Measurements from ENCODE around the gene INO80D. TPM values are rescaled to one million over a fixed set of nuclear protein-coding genes. Genes with fewer than 3 reads are reported as not detected.

INO80D gene
- total RNA-seq, 2 donors from 2014 or later: 27.6 to 35.2 TPM

DNA sequence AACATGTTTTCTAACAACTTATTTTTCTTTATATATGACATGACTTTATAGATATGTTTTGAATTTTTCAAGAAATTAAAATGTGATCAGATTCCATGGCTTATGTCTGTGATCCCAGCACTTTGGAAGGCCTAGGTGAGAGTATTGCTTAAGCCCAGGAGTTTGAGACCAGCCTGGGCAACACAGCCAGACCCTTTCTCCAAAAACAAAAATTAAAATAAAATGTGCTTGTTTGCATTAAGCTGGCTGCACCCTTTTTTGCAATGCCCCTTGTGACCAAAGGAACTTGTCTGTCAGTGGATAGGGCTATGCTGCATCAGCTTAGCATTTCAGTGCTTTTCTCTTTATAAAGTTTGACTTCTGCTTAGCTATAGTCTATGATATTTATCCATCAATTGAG lies 2.3 kb upstream of the INO80D start:
- TF ChIP-seq, protein P1, sequence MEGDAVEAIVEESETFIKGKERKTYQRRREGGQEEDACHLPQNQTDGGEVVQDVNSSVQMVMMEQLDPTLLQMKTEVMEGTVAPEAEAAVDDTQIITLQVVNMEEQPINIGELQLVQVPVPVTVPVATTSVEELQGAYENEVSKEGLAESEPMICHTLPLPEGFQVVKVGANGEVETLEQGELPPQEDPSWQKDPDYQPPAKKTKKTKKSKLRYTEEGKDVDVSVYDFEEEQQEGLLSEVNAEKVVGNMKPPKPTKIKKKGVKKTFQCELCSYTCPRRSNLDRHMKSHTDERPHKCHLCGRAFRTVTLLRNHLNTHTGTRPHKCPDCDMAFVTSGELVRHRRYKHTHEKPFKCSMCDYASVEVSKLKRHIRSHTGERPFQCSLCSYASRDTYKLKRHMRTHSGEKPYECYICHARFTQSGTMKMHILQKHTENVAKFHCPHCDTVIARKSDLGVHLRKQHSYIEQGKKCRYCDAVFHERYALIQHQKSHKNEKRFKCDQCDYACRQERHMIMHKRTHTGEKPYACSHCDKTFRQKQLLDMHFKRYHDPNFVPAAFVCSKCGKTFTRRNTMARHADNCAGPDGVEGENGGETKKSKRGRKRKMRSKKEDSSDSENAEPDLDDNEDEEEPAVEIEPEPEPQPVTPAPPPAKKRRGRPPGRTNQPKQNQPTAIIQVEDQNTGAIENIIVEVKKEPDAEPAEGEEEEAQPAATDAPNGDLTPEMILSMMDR (conservative IDR thresholded peaks at IDR 0.05): no peak
- Mint-ChIP-seq H3K4me1 (peaks cover 10% of the 10 kb centered on the region), H3K27me3 (ENCODE audit: insufficient read depth) (no peaks in the 10 kb centered on the region)

DNA sequence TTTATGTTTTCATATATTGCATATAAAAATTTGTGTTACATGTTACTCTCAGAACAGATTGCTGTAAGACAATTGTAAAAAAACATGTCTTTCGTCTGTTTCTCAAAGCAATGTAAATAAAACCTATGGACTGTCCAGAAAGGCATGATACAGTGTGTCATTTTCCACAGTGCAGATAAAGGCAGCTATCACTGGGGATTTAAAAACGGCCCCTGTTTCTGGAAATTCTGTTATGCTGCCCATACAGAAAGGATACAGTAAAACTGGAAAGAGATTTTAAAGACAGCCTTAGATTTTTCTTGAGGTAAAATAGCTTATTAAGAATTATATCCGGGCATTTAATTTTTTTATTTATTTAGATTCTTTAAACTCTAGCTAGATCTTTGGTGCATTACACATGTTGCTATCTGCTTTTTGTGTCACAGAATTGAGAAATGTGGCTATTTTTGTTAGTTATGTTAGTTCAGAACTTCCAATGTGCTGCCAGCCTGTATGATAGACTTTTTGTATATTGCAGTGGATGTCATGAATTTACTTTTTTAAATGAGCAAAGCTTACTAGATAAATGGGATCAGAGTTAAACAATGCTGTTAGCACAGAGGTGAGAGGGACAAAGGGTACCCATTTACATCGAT lies 859 bp upstream of the INO80D start:
- peaks cover 9% of the 10 kb centered on the region for H3K9me3 Mint-ChIP-seq
- Histone ChIP-seq H3K27me3 (ENCODE audit: control insufficient read depth, insufficient read depth, low read length, poor library complexity, severe bottlenecking) (no peaks in the 10 kb centered on the region), H3K9ac (ENCODE audit: extremely low read depth, low read length, poor library complexity, severe bottlenecking) (peak overlapping the region; percentile 97), H3K36me3 (ENCODE audit: control insufficient read depth, insufficient read depth, low read length) (peaks cover 19% of the 10 kb centered on the region), H3K4me3 (ENCODE audit: low read length) (peak overlapping the region; percentile 96), H3K4me1 (ENCODE audit: control insufficient read depth, insufficient read depth, low read length) (no peaks in the 10 kb centered on the region), H3K27ac (ENCODE audit: low read depth, low read length) (peak overlapping the region; percentile 44), H3K9me3 (ENCODE audit: control insufficient read depth, low read length) (peaks cover 9% of the 10 kb centered on the region)
- H3K4me3 Mint-ChIP-seq: peak overlapping the region; percentile 95
- H3K27ac Mint-ChIP-seq: no peak overlapping the region
- TF ChIP-seq, protein P1 (conservative IDR thresholded peaks at IDR 0.05): no peak
- no peak for DNase-seq
- H3K36me3 Mint-ChIP-seq (ENCODE audit: low read depth): peaks cover 22% of the 10 kb centered on the region
- H3K27me3 Mint-ChIP-seq (ENCODE audit: insufficient read depth): no peaks in the 10 kb centered on the region
- WGBS, 2 experiments (ENCODE audit: insufficient coverage in 1 of 2, insufficient read length in 1 of 2): 18 to 20% methylated on average over 3 of the region's 4 CpGs
- peaks cover 17% of the 10 kb centered on the region for H3K4me1 Mint-ChIP-seq

More for the DNA sequence above, 2.3 kb upstream of the INO80D start:
- Histone ChIP-seq H3K9me3 (ENCODE audit: control insufficient read depth, low read length) (peaks cover 9% of the 10 kb centered on the region), H3K4me1 (ENCODE audit: control insufficient read depth, insufficient read depth, low read length) (no peaks in the 10 kb centered on the region), H3K36me3 (ENCODE audit: control insufficient read depth, insufficient read depth, low read length) (peaks cover 19% of the 10 kb centered on the region), H3K9ac (ENCODE audit: extremely low read depth, low read length, poor library complexity, severe bottlenecking) (no peak overlapping the region), H3K27ac (ENCODE audit: low read depth, low read length) (no peak overlapping the region), H3K27me3 (ENCODE audit: control insufficient read depth, insufficient read depth, low read length, poor library complexity, severe bottlenecking) (no peaks in the 10 kb centered on the region), H3K4me3 (ENCODE audit: low read length) (peak overlapping the region; percentile 96)
- no peak for DNase-seq
- Mint-ChIP-seq H3K36me3 (ENCODE audit: low read depth) (peaks cover 22% of the 10 kb centered on the region), H3K27ac (no peak overlapping the region), H3K4me3 (peak overlapping the region; percentile 95), H3K9me3 (peaks cover 9% of the 10 kb centered on the region)

DNA sequence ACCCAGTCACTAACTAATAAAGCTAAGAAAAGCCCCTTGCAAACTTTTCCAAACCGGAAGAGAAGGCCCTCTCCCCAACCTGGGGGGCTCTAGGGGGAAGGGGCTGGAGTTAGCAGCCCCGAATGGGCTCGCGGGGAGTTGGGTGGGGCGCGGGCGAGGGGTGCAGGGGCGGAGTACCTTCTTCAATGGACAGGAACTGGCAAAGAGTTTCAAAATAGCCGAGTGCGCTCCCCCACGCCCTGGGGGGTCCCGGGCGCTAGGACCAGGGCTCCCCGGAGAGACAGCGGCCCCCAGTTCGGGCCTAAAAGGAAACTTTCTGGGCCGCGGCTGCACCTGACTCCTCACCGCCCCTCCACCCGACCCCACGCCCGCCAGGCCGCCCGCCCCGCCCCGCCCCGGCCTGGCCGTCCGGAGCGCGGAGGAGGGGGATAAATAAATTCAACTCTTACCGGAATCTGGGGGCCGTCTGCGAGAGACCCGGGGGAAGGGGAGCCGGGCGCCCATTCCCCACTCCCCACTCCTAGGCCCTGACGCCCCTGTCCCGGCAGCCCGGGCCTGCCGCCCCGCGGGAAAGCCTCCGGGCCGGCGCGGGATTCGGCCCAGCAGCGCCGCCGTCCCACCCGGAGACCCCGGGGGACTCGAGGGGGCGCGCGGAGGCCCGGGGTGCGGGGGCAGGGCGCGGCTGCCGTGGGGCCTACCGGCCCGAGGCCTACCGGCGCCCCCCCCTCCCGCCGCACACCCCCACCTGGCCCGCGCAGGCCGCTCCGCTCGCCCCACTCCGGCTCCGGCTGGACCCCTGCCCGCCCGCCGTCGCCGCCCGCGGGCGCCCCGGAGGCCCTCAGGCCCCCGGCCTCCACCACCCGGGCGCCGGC lies 868 bp downstream of the INO80D start:
- Histone ChIP-seq H3K9ac (ENCODE audit: extremely low read depth, low read length, poor library complexity, severe bottlenecking) (peak overlapping the region; percentile 97), H3K4me1 (ENCODE audit: control insufficient read depth, insufficient read depth, low read length) (peaks cover 2% of the 10 kb centered on the region), H3K4me3 (ENCODE audit: low read length) (peak overlapping the region; percentile 100), H3K27ac (ENCODE audit: low read depth, low read length) (peak overlapping the region; percentile 92), H3K9me3 (ENCODE audit: control insufficient read depth, low read length) (peaks cover 13% of the 10 kb centered on the region), H3K36me3 (ENCODE audit: control insufficient read depth, insufficient read depth, low read length) (peaks cover 20% of the 10 kb centered on the region), H3K27me3 (ENCODE audit: control insufficient read depth, insufficient read depth, low read length, poor library complexity, severe bottlenecking) (no peaks in the 10 kb centered on the region)
- Mint-ChIP-seq H3K4me1 (peaks cover 25% of the 10 kb centered on the region), H3K36me3 (ENCODE audit: low read depth) (peaks cover 25% of the 10 kb centered on the region), H3K27ac (peak overlapping the region; percentile 94), H3K27me3 (ENCODE audit: insufficient read depth) (no peaks in the 10 kb centered on the region), H3K9me3 (peaks cover 9% of the 10 kb centered on the region), H3K4me3 (peak overlapping the region; percentile 95)
- DNase-seq: peak; percentile 74
- WGBS, 2 experiments (ENCODE audit: insufficient coverage in 1 of 2, insufficient read length in 1 of 2): 0% methylated on average over 4 to 88 of the region's 88 CpGs
- TF ChIP-seq, protein P1 (conservative IDR thresholded peaks at IDR 0.05): no peak
